GM12892 (cell line): ENCODE measurements around the gene LNP1.

ENCODE experiments used
- DNase-seq: peaks from one replicate; pipeline ENCODE4 v3.0.0; 2011; ENCODE audit not compliant: insufficient read length
- FAIRE-seq: peaks from 2 replicates; lab custom pipeline; 2011; peaks lifted over from hg19 to GRCh38; lab: Jason Lieb, UNC
- POLR2A ChIP-seq: IDR thresholded peaks from 2 replicates; pipeline ENCODE4 v1.6.1; 2011; ENCODE audit warnings: low read depth, low read length, control low read depth
- POLR2AphosphoS5 ChIP-seq: IDR thresholded peaks from 2 replicates; pipeline ENCODE4 v1.6.1; 2011; ENCODE audit warnings: low read depth, low read length, control low read depth
- TAF1 ChIP-seq: IDR thresholded peaks from 2 replicates; pipeline ENCODE4 v1.6.1; 2011; ENCODE audit warnings: low read depth, mild to moderate bottlenecking, control low read depth, low read length, borderline replicate concordance

LNP1 gene

DNA sequence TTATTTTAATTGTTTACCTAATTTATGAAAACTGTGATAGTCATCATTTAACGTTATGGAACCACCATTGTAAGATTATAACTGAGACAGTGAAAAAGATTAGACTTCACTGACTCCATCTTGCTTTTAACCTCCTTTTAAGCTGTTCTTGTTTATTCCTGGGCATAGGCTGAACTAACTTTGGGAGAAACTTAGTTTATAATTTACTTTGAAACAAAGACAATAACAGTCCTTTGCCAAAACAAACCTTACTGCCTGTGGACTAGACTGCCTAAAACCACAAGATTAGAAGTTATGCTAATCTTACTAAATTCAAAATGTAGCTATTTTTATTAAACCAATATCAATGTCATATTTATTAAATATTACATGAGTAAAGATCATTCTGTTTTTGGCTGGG, 46.7 kb downstream of the LNP1 start:
- TF ChIP-seq POLR2AphosphoS5, result no peak
- no peak for TF ChIP-seq POLR2A
- no peak for TF ChIP-seq TAF1
- DNase-seq (no peak), FAIRE-seq (no peak)

- FAIRE-seq, result no peak
- TF ChIP-seq TAF1 (no peak), POLR2AphosphoS5 (no peak), POLR2A (no peak)
- no peak for DNase-seq
These were observed 47.9 kb downstream of the LNP1 start for GRCh38 chr3:100449214-100449613.

DNA sequence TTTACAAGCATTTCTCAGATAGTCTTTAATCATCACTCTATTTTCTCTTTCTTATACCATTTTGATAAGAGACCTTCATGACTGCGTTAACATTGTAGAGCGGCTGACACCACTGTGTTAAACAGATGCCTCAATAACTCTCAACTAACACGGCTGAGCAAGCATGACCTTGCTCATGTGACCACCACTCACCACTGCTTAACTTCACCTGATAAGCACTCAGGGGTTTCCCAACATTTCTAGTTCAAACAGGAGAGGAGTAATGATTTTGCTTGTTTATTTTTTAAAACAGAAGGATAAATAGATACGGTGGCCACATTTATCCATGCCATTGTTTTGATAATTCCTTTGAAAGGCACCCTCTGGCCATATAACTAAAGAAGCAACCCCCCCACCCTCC, 53.3 kb downstream of the LNP1 start:
- DNase-seq, result no peak
- TF ChIP-seq TAF1, result no peak
- no peak for TF ChIP-seq POLR2AphosphoS5
- no peak for TF ChIP-seq POLR2A
- FAIRE-seq, result no peak

DNA sequence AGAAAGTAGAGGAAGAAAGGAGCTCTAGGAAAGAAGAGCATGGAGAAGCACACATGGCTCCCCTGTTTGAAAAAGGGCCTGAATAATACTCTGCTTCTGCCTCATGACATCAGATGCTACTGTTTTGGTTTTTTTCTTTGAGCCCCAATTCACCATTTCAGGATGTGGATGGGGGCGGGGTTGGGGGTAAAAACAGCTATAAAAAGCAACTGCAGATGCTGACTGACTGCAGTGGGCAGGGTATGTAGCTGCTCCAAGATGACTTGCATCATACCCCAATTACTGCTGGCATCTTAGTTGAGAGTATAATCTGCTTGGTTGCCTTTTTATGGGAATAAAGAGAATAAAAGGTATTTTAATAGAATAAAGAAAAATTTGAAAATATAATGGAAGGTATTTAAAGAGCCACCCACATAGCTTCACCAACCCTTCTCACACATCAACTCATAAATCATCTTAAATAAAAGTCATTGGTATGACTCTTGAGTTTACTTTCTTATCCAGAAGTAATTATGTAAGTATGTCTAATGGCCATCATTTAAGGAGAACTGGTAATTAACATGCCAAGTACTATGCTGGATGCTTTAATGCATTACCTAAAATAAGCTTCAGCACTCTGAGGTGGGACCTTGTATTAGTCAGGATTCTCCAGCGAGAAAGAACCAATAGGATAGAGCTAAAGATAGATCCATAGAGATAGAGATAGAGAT, 54.7 kb downstream of the LNP1 start:
- FAIRE-seq, result no peak
- TF ChIP-seq POLR2A (no peak), TAF1 (no peak), POLR2AphosphoS5 (no peak)
- DNase-seq, result no peak

DNA sequence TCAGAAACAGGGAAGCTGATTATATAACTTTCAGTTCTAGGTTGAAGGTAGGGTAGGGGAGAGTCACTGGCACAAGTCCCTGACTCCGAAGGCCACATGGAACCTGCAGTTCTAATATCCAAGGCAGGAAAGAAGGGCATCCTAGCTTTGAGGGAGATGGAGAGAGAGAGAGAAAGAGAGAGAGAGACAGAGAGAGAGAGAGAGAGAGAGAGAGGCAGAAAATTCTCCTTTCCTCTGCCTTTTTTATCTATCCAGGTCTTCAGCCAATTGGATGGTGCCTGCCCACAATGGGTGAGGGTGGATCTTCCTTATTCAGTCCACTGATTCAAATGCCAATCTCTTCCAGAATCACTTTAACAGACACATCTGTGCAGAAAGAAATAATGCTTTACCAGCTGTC, 55.4 kb downstream of the LNP1 start:
- no peak for FAIRE-seq
- DNase-seq, result no peak
- TF ChIP-seq TAF1 (no peak), POLR2A (no peak), POLR2AphosphoS5 (no peak)

DNA sequence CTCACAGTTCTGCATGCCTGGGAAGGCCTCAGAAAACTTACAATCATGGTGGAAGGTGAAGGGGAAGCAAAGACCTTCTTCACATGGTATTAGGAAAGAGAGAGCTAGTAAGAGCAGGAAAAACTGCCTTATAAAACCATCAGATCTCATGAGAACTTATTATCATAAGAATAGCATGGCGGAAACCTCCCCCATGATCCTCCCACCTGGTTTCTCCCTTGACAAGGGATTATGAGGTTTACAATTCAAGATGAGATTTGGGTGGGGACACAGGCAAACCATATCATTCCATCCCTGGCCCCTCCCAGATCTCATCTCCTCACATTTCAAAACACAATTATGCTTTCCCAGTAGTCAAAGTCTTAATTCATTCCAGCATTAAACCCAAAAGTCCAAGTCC, 56.5 kb downstream of the LNP1 start:
- FAIRE-seq (no peak), DNase-seq (no peak)
- no peak for TF ChIP-seq POLR2AphosphoS5
- no peak for TF ChIP-seq POLR2A
- no peak for TF ChIP-seq TAF1

DNA sequence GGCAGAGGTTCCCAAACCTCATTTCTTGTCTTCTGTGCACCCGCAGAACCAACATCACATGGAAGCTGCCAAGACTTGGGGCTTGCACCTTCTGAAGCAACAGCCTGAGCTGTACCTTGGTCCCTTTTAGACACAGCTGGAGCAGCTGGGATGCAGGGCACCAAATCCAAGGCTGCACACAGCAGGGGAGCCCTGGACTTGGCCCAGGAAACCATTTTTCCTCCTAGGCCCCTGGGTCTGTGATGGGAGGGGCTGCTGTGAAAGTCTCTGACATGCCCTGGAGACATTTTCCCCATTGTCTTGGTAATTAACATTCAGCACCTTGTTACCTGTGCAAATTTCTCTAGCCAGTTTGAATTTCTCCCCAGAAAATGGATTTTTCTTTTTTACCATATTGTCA, 57.5 kb downstream of the LNP1 start:
- DNase-seq (no peak), FAIRE-seq (no peak)
- TF ChIP-seq POLR2AphosphoS5 (no peak), POLR2A (no peak), TAF1 (no peak)

- TF ChIP-seq POLR2AphosphoS5 (no peak), TAF1 (no peak), POLR2A (no peak)
- no peak for DNase-seq
- FAIRE-seq, result peak; percentile 85
These were observed 61.7 kb downstream of the LNP1 start for GRCh38 chr3:100463002-100463401.

DNA sequence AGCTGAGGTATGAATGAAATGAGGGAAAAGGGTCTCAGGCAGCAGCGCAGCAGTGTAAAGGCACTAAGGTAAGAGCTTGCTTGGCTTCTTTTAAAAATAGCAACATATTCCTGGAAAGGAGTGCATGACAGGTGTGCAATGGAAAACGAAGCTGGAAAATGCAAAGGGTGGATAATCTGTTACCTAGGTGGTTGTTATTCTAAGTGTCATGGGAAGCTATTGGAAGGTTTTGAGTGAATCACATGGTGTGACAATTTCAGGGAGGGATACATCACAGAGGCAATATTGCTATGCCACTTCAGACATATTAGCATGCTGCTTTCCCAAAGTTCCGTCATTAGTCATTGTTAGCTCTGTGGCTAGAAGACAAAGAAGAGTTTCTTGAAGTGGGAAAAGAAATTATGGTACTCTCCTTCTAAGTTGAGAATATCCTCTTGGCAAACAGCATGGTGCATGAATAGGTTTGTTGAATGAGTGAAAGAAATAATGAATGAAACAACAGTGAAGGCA, 62.4 kb downstream of the LNP1 start:
- TF ChIP-seq POLR2A (no peak), TAF1 (no peak), POLR2AphosphoS5 (no peak)
- DNase-seq, result no peak
- no peak for FAIRE-seq

DNA sequence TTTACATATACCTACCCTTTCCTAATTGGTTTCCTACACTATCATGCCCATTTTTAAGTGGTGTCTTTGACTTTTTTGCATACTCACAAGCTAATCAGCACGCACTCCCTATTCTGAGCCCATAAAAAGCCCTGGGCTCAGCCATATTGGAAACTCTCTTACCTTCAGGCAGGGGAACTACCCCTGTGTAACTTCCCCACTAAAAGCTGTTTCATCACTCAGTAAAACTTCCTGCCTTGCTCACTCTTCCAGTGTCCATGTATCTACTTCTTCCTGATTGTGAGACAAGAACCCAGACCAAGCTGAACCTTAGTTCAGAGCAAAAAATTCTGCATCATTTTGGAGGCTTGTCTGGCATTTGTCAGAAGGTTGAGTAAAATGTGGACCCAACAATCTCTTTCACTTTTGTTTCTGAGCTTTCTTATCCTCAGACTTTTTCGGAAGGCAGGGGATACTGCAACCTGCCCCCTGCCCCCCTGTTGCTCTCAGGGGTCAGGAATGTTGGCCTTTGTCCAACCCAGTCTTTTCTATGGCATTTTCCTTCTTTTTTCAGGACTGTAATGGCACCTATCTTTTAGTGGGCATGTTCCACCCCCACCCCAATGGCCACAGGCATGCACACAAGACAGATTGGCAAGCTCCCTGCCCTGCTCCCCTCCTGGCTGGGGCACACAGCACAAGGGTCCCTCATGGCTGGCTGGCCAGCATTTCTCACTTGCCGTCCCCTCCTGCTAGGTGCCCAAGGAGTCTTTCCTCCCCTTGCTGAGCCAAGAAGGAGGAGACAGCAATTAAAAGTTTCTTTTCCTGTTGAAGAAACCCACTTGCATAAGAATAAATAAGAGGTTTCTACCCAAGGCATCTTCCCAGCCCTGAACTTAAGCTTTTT, 64.8 kb downstream of the LNP1 start:
- peak; percentile 27 for FAIRE-seq
- no peak for TF ChIP-seq POLR2A
- TF ChIP-seq POLR2AphosphoS5, result no peak
- no peak for TF ChIP-seq TAF1
- DNase-seq, result no peak

- TF ChIP-seq TAF1 (no peak), POLR2AphosphoS5 (no peak), POLR2A (no peak)
- DNase-seq, result no peak
- no peak for FAIRE-seq
These were observed 65.8 kb downstream of the LNP1 start for GRCh38 chr3:100467133-100467532.

GRCh38 chr3:100468676-100469075, 67.3 kb downstream of the LNP1 start:
- FAIRE-seq (no peak), DNase-seq (no peak)
- TF ChIP-seq TAF1, result no peak
- no peak for TF ChIP-seq POLR2A
- no peak for TF ChIP-seq POLR2AphosphoS5
